Stomach (tissue), 4 donors: Measurements from ENCODE around the gene TMEM42.

Source experiments
- EP300 ChIP-seq: sonication (generic); formaldehyde crosslinking; IDR thresholded peaks from one replicate; pipeline ENCODE4 v1.6.1; 2017; ENCODE audit warnings: antibody characterized with exemption
- POLR2A ChIP-seq, 4 donors: fragments of 450-650 bp; IDR thresholded peaks; one replicate each; pipeline ENCODE4 v1.6.1; 2016; ENCODE audit warnings: antibody characterized with exemption in 4 of 4, control low read depth in 2 of 4, mild to moderate bottlenecking in 1 of 4, moderate library complexity in 1 of 4
- POLR2AphosphoS5 ChIP-seq, 3 donors: sonication (generic); formaldehyde crosslinking; IDR thresholded peaks; one replicate each; pipeline ENCODE4 v1.6.1; 2016; ENCODE audit warnings: antibody characterized with exemption in 3 of 3
- TF ChIP-seq, protein P1 (sequence below), 7 experiments: fragments of 450-650 bp in 4 of 7; fragments of 200-600 bp in 3 of 7; sonication (generic) in 3 of 7; IDR thresholded peaks; one replicate each; pipeline ENCODE4 v1.5.1; 2016 to 2019; ENCODE audit warnings: antibody characterized with exemption in 7 of 7, control low read depth in 2 of 7, mild to moderate bottlenecking in 1 of 7

DNA sequence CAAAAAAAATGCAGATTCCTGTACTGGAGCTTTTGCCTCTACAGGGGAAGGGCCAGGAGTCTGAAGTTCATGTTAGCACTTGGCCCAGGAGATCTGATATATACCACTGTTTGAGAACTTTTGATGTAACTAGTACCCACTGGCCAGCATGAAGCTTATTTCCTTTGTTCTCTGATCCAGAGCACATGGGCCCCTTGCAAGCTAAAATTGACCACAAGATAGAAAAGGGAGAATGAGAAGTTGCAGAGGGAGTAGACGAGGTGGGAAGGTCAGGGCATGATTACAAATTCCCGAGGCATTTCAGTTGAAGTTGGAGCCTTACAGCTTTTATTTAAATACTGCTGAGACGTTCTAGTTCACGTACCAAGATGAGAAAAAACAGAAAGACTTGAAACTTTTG, 40.9 kb downstream of the TMEM42 start:
- TF ChIP-seq POLR2A (IDR thresholded peaks at IDR 0.05) (no peak), POLR2AphosphoS5 (IDR thresholded peaks at IDR 0.05) (no peak), EP300 (no peak)
- TF ChIP-seq, protein P1, sequence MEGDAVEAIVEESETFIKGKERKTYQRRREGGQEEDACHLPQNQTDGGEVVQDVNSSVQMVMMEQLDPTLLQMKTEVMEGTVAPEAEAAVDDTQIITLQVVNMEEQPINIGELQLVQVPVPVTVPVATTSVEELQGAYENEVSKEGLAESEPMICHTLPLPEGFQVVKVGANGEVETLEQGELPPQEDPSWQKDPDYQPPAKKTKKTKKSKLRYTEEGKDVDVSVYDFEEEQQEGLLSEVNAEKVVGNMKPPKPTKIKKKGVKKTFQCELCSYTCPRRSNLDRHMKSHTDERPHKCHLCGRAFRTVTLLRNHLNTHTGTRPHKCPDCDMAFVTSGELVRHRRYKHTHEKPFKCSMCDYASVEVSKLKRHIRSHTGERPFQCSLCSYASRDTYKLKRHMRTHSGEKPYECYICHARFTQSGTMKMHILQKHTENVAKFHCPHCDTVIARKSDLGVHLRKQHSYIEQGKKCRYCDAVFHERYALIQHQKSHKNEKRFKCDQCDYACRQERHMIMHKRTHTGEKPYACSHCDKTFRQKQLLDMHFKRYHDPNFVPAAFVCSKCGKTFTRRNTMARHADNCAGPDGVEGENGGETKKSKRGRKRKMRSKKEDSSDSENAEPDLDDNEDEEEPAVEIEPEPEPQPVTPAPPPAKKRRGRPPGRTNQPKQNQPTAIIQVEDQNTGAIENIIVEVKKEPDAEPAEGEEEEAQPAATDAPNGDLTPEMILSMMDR (IDR thresholded peaks at IDR 0.05), result no peak
